Stimulated activated naive CD4-positive, alpha-beta T cell treated with Interleukin-2 at 50 U/mL for 16 hours (primary cell): ENCODE results near the gene NBEA.

Experiments
- DNase-seq: peaks from one replicate; lab custom pipeline; 2025; lab: John Stamatoyannopoulos, UW

NBEA gene

DNA sequence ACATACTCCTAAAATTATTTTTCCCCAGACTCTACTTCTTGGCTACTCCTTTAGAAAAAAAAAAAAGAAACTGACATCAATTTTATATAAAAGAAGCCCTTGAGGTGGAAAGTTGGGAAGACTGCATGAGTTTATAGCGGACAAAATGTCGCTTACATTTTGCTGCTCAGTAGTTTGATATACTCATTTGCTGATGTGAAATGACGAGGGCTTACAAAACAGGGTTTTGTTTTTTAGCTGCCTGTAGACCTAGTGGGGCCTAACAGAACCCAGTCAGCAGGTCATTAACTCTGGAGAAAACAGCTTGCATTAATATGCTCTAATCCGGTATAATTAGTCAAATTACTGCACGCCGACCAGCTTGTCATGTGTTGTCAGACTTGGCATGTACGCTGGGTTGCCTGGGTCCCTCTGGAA is 572.0 kb downstream of the NBEA start:
- DNase-seq, result no peak

DNA sequence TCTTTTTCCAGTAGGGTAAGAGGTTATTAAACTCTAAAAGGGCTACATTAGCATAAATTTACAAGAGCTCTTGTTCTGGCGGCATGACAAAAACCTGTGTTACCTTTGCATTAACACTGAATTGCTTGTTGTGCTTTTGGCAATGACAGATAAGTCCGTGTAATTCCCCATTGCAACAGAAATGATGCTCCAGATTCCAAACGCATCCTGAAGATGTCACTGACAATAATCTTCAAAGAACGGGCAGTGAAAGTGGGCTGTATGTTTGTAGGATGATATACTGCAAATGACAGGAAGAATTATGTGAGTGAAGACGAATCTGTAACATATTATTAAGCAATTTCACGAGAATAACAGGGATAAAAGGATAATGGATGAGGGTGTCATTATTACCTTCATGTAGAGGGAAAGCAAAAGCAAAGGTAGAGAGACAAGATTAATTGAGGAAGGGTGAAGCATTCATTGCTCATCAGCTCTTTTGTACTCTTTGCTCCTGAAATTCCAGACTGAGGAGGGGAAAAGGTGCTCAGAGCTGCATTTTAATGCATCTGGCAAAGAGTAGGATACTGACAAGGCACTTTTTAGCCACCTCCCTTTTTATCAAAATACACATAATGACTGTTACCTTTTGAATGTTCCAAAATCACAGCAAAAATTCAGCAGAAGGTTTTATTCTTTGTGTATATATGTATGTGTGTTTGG is 572.9 kb downstream of the NBEA start:
- no peak for DNase-seq

DNA sequence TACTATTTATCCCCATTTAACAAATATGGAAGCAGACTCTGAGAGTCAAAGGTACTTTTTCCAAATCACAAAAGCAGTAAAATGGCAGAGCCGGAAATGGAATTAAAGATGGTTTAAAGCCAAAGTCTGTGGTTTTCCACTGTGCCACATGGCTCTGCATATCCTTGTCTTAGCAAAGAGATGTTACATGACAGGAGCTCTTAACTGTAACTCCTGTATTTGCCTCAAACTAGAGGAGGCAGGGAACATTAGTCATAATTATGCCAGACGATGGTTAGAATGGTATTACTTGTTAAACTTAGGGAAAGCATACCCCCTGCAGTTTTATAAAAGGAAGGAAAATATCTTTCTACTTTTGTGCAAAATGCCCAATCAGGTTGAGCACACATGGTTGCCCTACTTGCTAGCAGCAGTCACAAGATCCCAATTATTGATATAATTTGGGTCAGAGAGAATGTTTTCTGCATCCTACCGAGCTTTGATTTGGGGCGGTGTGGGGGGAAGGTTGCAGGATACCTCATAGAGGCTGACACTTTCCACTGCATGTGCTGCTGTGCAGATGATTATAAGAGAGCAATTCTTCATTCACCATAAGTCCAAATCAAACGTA is 576.4 kb downstream of the NBEA start:
- no peak for DNase-seq

DNA sequence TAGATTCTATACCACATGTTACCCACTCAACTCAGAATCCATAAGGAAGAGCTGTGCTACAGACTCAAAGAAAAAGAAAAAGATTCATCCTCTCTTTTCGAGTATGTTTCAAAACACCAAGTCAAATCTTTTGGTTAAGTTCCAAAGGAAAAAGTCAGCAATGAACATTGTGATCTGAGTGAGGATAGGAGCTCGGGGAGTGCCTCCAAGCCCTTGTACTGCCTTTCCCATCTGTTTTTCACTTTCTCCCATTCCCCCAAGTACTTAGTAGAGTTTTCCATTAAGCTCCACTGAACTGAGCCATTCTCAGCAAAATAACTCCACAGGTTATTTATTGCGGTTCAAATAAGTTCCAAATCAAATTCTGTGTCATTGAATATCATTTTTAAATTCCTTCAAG is 582.1 kb downstream of the NBEA start:
- DNase-seq, result no peak

DNA sequence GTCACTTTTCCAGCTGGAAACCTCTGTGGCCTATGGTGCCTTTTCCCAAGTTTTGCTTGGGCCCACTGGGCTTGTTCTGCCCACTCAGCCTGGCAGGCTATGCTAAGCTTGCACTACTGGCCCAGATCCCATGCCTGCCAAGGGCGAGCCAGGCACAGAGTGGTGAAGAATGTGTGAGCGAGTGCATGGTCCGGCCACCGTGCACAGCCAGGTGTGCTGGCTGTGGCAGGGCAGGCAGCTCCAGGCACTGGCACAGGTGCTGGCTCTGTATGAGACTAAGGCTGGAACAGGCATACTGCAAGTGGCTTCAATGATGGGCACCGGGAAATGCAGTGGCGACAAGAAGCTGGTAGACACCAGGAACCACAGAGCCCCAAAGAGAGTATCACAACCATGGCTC is 584.5 kb downstream of the NBEA start:
- DNase-seq, result no peak

DNA sequence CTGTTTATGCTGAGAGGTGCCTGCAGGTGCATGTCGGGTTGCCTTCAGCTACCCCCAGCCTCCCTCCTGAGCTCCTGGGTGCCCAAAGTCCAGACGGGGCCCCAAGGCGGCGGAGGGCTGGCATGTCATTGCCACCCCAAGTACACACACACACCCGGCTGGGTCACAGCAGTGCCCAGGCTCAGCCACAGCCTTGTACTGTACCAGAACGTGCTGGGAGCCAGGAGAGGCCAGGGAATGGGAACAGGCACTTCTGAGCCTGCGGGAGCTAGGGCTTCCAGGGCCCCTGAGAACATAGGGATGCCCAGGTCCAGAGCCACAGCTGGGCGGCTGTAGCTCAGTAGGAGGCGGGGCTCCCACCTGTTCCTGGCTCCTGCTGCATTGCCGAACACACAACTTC is 585.4 kb downstream of the NBEA start:
- no peak for DNase-seq

DNA sequence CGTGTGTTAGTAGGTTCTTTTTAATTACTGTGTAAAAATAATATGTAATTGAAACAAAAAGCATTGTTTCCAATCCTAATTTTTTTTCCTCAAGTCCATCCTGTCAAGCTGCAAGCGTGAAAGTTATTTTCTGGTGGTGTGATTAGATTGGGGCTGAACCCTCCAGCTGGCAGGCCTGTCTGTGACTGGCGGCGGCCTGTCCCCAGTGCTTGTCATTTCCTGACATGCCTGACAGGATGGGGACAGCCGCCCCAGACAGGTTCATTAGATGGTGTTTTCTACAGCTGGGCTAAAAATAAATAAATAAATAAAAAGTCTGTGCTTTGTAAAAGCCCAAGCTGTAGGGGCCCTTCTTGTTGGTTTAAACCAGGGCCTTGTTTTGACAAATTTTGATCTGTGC is 588.1 kb downstream of the NBEA start:
- DNase-seq, result no peak

DNA sequence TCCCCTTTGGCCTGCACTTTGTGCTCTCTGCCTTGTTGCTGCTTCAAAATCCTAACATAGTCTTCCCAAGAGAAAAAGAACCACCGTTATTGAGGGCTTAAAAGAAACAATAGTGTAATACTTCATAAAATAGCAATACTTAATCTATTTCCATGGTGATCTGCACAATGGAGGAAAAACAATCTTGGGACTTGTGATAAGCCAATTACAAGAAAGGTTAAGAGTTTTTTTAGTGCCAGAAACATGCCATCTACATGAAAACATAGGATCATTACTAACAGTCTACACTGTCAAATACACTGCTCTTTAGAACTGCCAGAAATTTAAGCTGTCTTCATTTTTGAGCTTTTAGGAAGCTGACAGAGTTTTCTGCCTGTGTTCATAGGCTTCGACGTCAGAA is 588.5 kb downstream of the NBEA start:
- no peak for DNase-seq

DNA sequence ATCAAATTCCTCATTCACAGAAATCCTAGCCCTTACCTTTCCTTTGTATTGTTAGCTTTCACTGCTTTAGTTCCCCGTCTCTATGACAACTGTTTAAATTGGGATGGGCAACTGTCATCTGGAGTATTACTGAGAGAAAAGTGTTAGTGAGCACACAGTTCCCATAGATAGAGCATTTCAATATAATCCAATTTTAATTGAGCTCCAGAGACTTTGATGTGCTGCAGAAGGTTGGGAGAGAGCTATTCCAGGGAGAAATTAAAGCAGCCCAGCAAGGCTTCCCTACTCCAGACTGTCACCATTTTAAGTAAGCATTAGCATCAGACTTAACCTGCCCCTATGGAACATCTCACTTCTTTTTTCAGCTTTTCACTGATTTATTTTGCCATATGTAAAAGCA is 589.5 kb downstream of the NBEA start:
- no peak for DNase-seq

DNA sequence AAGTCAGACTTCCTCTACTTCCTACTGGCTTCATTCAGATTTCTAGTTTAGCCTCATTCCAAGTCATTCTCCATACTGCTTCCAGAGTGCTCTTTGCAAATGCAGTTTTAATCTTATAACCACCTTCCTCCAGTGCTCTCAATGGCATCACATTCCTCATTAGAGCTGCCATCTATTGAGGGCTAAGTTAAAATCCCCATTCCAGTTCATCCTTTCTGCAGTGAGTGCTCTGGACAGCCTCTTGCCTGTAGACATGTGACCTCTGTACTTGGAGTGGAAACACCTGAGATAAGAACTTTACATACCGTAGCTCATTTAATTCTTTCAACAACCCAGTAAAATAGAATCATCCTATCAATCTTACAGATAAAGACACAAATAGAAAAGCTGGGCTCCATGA is 592.3 kb downstream of the NBEA start:
- DNase-seq, result no peak

DNA sequence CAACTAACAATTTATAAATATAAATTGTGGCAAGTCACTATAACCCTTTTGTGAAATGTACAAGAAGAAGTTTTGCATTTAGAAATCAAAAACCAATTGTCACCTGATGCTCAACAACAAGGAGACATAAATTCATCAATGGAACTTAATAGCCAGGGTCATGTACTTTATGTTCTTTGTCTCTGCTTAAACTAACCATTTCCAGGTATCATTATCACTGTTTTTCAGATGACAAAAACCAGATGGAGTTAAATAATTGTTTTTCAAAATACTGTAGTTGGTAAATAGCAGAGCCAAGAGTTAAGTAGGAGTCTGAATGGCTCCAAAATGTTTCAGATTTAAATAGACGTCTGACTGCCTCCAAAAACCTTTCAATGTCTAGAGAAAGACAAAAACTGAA is 606.7 kb downstream of the NBEA start:
- DNase-seq, result no peak

DNA sequence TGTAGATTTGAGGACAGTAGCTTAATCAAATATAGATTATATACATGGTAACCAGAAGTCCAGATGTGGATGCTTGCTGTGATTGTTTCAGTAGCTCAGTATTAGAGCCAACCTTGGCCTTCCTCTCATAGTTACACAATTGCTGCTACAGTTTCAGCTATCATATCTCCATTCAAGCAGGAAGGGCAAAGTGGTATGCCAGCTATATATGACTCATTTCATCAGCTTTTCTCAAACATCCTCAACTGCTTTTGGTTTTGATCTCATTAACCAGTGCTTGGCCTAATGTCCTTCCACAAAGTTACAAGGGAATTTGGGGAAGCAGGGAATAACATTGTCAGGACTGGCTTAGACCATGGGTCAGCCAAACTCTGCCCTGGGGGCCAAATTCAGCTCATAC is 607.4 kb downstream of the NBEA start:
- DNase-seq, result no peak

DNA sequence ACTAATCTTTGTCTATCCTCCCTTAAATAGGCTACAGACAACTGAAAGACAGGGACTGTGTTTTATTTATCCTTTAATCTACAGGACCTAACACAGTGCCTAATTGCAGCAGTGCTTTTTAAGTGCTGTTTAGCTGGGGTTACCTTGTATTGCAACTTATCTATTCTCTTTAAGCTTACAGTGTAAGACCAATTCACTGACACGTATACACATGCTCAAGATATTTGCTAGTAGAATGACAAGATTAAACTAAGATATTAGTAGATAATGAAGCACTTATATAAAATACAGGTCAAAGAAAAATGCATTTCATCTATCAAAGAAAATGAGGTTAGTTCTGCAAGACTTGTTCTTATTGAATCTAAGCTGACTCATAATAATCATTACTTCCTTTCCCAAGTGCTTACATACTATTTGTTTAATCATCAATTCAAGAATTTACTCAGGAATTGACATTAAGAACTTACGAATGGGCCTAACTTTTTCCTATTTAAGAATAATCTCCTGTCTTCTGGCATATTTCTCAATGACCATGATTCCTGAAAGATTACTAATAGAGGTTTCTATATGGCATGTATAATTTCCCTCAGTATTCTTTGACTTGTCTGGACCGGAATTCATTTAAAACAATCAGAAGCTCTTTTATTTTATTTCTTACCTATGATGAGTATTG is 610.2 kb downstream of the NBEA start:
- no peak for DNase-seq

DNA sequence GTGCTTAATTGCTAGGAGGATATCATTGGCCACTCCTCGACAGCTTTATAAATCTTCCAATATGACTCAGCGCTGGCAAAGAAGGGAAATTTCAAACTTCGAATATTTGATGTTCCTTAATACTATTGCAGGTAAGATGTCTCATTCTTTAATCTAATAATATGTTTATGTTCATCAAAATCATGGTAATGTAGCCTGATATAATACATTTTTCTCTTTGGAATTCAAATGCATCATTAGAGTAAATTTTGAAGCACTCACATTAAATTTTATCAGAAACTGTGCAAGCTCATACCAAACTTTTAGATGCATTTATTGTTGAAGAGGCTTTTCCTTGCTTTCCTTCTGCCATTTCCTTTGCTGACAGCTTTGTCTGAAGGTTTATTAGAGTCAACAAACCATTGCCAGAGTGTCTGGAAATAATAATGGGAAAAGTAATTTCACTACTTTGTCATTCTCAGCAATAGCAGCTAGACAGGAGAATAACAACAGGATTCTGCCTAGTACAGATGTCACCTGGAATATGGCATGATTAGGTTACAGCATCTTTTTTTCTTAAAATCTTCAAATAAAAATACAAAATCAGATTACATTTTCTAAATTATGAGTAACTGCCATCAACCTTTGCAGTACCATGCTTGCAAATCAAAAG is 613.0 kb downstream of the NBEA start:
- DNase-seq, result no peak

DNA sequence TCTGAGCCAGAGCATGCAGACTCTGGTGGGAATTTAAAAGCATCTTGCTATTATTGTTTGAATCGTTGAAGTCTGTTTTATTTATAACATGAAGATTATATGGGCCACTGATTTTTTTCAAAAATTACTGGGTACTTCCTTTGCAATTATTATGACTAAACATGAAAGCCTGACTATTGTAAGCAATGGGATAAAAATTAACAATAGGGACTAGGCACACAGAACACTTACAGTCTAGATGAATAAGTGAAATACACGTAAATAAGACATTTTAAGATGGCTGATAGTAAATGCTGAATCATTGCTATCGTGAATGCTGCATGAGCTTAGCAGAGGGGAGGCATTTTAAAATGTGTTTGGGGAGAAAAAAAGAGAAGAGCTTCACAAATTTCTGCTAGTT is 615.4 kb downstream of the NBEA start:
- DNase-seq, result no peak

DNA sequence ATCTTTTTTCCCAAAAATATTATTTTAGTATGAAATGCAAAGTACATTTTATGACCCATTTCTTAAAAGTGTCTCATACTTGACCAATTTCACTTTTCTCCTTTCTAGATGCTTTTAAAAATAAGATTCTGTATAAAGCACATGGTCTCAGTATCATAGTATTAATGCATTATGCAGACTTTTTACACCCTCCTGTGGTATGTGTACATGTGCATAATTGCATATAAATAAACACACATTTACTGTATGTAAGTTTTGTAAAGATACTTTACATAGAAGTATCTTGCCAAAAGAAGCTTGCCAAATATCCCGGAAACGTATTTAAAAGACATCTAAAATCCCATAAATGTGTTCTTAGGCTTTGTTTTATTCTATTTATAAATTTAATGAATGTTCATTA is 619.5 kb downstream of the NBEA start:
- no peak for DNase-seq

DNA sequence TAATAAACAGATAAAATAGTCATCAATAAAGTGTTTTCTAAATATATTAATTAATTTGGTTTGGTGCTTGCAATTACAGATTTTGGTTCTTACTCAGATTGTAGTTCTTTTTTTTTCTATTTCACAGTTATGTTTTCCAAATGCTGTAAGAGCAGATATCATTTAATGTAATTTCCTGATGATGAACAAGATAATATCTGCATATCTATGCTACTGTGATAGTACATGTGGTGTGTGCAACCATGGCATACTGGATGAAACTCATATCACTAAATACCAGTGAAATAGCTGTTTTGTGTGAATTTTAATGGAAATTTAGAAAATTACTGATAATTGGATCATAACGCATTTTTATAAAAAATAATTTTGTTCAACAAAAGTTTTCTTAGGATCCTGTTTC is 623.2 kb downstream of the NBEA start:
- no peak for DNase-seq

DNA sequence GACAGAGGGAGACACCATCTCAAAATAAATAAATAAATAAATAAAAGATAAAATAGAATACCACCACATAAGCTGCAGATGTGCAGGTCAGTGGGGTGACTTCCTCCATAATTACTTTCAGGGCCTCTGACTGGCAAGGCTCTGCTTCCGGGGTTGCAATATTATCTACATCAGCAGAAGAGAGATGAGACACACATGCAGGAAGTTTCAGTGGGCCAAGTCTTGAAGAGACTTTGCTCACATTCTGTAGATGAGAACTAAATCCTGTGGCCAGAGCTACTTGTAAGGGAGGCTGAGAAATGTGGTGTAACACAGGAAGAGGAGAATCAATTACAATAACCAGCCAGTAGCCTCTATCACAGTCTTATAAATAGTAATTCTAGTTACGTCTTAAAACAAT is 624.3 kb downstream of the NBEA start:
- no peak for DNase-seq

DNA sequence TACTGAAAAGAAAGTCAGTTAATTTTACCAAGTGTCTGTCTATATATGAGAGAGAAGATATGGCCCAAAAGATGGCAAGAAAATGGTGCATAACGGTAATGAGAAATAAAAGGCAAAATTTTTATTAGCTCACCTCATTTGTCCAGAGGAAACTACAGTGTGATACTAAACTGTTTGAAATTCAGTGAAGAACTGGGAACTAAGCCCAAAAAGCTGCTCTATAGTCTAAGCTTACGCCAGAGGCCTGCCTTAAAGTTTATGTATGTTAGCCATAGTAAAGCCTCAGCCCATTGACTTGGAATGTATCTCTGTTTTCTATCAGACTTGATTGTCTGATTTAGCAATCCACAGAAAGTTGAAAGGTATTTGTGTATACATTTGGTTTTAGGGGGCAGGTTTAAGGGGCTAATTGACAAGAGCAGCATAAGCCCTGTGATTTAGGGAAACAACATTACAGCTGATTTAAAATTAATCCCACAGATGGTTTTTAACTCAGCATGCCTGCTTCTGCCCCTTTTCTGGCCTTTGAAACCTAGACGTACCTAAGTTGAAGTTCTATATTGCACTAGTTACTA is 625.4 kb downstream of the NBEA start:
- DNase-seq, result no peak

DNA sequence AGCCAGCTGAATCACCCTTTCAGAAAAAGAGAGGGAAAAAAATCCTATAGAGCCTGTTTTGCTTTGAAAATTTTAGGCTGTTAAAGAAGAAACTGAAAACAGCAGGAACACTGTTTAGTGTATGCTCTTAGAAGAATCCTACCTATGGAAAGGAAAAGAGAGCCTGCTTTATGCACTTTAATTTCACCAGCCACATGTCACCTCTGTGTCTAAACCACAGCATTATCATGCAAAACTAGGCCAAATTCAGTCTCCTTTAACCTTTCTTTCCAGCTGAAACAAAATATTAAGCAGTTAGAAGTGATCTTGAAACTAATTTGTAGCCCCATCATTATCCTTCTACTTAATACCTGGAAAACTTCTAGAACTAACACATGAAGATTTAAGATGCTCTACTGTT is 631.6 kb downstream of the NBEA start:
- DNase-seq, result no peak

DNA sequence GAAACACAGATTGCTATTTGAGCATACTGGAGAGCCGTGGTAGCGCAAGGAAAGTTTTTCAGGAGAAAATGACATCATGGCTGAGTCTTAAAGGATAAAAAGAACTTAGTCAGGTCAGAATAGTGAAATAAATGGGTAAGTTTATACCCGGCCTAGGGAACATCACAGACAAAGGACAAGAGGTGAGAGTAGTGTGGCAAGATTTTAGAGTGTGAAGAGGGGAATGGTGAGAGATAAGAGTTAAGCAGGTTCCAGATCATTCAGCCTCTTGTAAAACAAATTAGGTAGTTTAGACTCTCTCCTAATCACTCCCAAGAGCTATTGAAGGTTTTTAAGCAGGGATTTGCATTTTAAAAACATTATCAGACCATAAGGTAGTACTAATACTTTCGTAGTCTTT is 650.4 kb downstream of the NBEA start:
- DNase-seq, result no peak

DNA sequence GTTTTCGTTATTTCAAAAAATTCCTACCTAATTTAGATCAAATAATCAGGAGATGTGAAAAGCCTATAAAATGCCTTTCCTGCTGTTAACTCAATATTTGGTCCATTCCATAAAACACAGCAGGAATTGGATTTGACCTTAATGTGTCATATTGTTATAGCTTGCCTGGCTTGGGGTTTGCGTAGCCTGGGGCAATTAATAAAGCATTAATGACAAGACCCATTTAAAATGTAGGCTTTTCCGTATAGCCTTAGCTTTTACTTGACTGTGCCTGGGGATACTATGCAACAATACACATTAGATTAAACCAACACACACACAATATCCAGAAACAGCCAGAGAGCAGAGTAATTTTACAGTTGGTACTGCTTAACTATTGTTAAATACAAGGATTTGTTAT is 651.6 kb downstream of the NBEA start:
- no peak for DNase-seq

DNA sequence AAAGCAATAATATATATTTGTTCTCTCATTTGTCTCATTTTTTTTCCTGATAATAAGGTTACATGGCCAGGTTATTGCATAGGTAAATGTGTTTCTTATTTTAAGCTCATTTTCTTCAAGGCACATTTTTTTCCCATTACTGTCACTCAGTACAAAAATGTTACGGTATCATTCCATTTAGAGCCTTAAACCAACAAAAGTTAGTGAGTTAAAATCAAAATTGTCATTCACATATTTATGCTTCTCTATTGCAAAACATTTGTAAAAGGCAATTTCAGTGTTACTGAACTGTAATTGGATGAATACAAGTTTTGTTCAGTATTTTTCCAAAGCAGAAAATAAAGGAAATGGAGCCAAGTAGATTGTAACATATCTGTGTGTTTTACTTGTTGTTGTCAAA is 652.0 kb downstream of the NBEA start:
- DNase-seq, result no peak
